GM12878 (cell line): ENCODE measurements around the gene TDP2. TPM values are rescaled to one million over a fixed set of nuclear protein-coding genes. Genes with fewer than 3 reads are reported as not detected.

Source experiments
- ATAC-seq: fragments of 200-7000 bp; cut with Tn5 transposase; 3 replicates; pipeline ENCODE4 v1.9.1; 2020; ENCODE audit warnings: mild to moderate bottlenecking, moderate library complexity
- BruUV-seq: library from RNA; stranded (reverse); fragments of 400-500 nt; replicated peaks from 2 replicates; lab custom pipeline; 2021; lab: Mats Ljungman, UMichigan
- CTCF ChIA-PET: fragments of 300-600 bp; sonication (Branson Sonifier 250); formaldehyde crosslinking; extraction: SDS; loops from one replicate; lab custom pipeline; 2021; ENCODE audit warnings: inconsistent platforms; lab: Yijun Ruan, JAX
- POLR2A ChIA-PET: fragments of 350-600 bp; formaldehyde crosslinking; extraction: SDS; loops from one replicate; lab custom pipeline; 2021; ENCODE audit warnings: inconsistent platforms; lab: Charles Lee
- RAD21 ChIA-PET: fragments of 300-600 bp; sonication (Branson Sonifier 250); formaldehyde crosslinking; loops from one replicate; lab custom pipeline; 2023; ENCODE audit warnings: antibody characterized with exemption; ENCODE audit not compliant: unreplicated experiment; lab: Charles Lee
- SMC1A ChIA-PET: fragments of 300-600 bp; sonication (Branson Sonifier 250); formaldehyde crosslinking; loops from one replicate; lab custom pipeline; 2023; ENCODE audit not compliant: unreplicated experiment, uncharacterized antibody; lab: Charles Lee
- DNase-seq: peaks from one replicate; pipeline ENCODE4 v3.0.0-alpha.2; 2011; ENCODE audit warnings: low read depth, low spot score
- FAIRE-seq: peaks from 3 replicates; lab custom pipeline; 2011; peaks lifted over from hg19 to GRCh38; lab: Jason Lieb, UNC
- H2AFZ ChIP-seq: 2 replicates; pipeline ENCODE4 v1.6.0; 2011; ENCODE audit warnings: low read depth, low read length, control low read depth; ENCODE audit not compliant: control insufficient read depth
- H3K27ac ChIP-seq: 2 replicates; pipeline ENCODE4 v1.5.1; 2011; ENCODE audit warnings: control low read depth; ENCODE audit not compliant: control insufficient read depth, insufficient read depth
- H3K27me3 ChIP-seq, 2 experiments: replicated peaks in 1 of 2; 2 replicates each; pipeline versions ENCODE4 v1.6.0 to v1.6.1; 2011; ENCODE audit warnings: low read length in 1 of 2; ENCODE audit not compliant: control insufficient read depth in 2 of 2, insufficient read depth in 2 of 2
- H3K36me3 ChIP-seq, 2 experiments: 2 replicates each; pipeline ENCODE4 v1.5.1; 2011; ENCODE audit warnings: low read length in 1 of 2; ENCODE audit not compliant: control insufficient read depth in 2 of 2, insufficient read depth in 2 of 2
- H3K4me1 ChIP-seq: 2 replicates; pipeline ENCODE4 v1.6.1; 2011; ENCODE audit warnings: mild to moderate bottlenecking, low read length, moderate library complexity, mixed read lengths; ENCODE audit not compliant: control insufficient read depth, insufficient read depth
- H3K4me2 ChIP-seq: 2 replicates; pipeline ENCODE4 v1.6.0; 2011; ENCODE audit warnings: control low read depth; ENCODE audit not compliant: control insufficient read depth, insufficient read depth
- H3K4me3 ChIP-seq: fragments of 200-600 bp; sonication (generic); 2 replicates; pipeline ENCODE4 v1.5.1; 2016
- H3K79me2 ChIP-seq: 2 replicates; pipeline ENCODE4 v1.6.0; 2011; ENCODE audit warnings: low read length; ENCODE audit not compliant: control insufficient read depth, insufficient read depth
- H3K9ac ChIP-seq: 2 replicates; pipeline ENCODE4 v1.8.0; 2011; ENCODE audit warnings: low read length, control low read depth, mixed read lengths; ENCODE audit not compliant: control insufficient read depth, insufficient read depth
- H3K9me3 ChIP-seq: replicated peaks from 3 replicates; pipeline ENCODE4 v1.5.1; 2011; ENCODE audit warnings: mild to moderate bottlenecking, low read length; ENCODE audit not compliant: control insufficient read depth, insufficient read depth
- H4K20me1 ChIP-seq: 2 replicates; pipeline ENCODE4 v1.6.0; 2011; ENCODE audit not compliant: control insufficient read depth, insufficient read depth
- ESRRA ChIP-seq: IDR thresholded peaks from 2 replicates; pipeline ENCODE4 v1.6.1; 2012; ENCODE audit warnings: mild to moderate bottlenecking, low read length, improper control_type of control experiment
- FOS ChIP-seq: IDR thresholded peaks from 3 replicates; pipeline ENCODE4 v1.6.1; 2011; ENCODE audit warnings: borderline replicate concordance; ENCODE audit not compliant: insufficient read length; ENCODE audit errors: extremely low read depth
- HDAC6 ChIP-seq: fragments of 200-600 bp; sonication (generic); IDR thresholded peaks from one replicate; pipeline ENCODE4 v1.8.0; 2017; ENCODE audit warnings: antibody characterized with exemption; ENCODE audit not compliant: unreplicated experiment
- PRDM15 ChIP-seq: fragments of 450-650 bp; formaldehyde crosslinking; IDR thresholded peaks from 2 replicates; pipeline ENCODE4 v1.4.0; 2020; ENCODE audit warnings: mild to moderate bottlenecking, moderate library complexity
- RUNX3 ChIP-seq: IDR thresholded peaks from 2 replicates; pipeline ENCODE4 v1.6.1; 2012; ENCODE audit warnings: low read length, inconsistent platforms
- USF1 ChIP-seq: IDR thresholded peaks from 2 replicates; pipeline ENCODE4 v1.6.1; 2011; ENCODE audit warnings: borderline replicate concordance, low read depth, mild to moderate bottlenecking, moderate library complexity, mixed read lengths, low read length; ENCODE audit not compliant: insufficient read depth; ENCODE audit errors: extremely low read length
- ZNF687 ChIP-seq: fragments of 450-650 bp; IDR thresholded peaks from 2 replicates; pipeline ENCODE4 v1.6.1; 2017; ENCODE audit warnings: mild to moderate bottlenecking, moderate library complexity
- ZZZ3 ChIP-seq: IDR thresholded peaks from 2 replicates; pipeline ENCODE4 v1.6.1; 2011; ENCODE audit warnings: low read depth; ENCODE audit not compliant: control insufficient read depth, insufficient read length
- WGBS: methylation state at CpG from one replicate; pipeline ENCODE4 v1.1.6; 2016; ENCODE audit warnings: low lambda C conversion rate; ENCODE audit not compliant: insufficient replicate concordance, insufficient coverage; ENCODE audit errors: missing lambda C conversion rate; 5-methylcytosine and 5-hydroxymethylcytosine counted together
- in situ Hi-C: fragments of 300-500 bp; cut with MboI; formaldehyde crosslinking; loops from 9 replicates; pipeline ENCODE4 v1.14.3; 2018; ENCODE audit warnings: mixed read lengths
- intact Hi-C: fragments of 100-400 bp; cut with micrococcal nuclease; formaldehyde crosslinking; loops from one replicate; pipeline ENCODE4 v1.14.2; 2022; ENCODE audit not compliant: unreplicated experiment
- polyA plus RNA-seq, 11 experiments: library from polyadenylated mRNA; depleted of rRNA in 4 of 11; unstranded in 6 of 11; stranded (reverse) in 5 of 11; fragments of >200 nt; fragmentation: Nextera tagmentation in 4 of 11; fragmentation: Illumina TruSeq in 1 of 11; extraction: Ambion mirVana in 4 of 11; extraction: Trizol in 1 of 11; gene quantifications; 1 replicate in 1 of 11; 2 replicates in 10 of 11; pipeline versions ENCODE4 v1.2.1 to v1.2.3, GENCODE V29; 2011 to 2016; ENCODE audit warnings: inconsistent platforms in 2 of 11, missing spikeins in 2 of 11, low read depth in 1 of 11
- total RNA-seq, 4 experiments: library from RNA; depleted of rRNA in 3 of 4; stranded (reverse); fragments of >200 nt in 3 of 4; fragmentation: Illumina TruSeq in 1 of 4; extraction: Trizol in 1 of 4; gene quantifications; 2 replicates each; pipeline versions ENCODE4 v1.2.1 to v1.2.3, GENCODE V29; 2013 to 2021

Gene TDP2
- total and polyA plus RNA-seq, 10 of the 15 experiments (the other 5 are each of a cell fraction or from before 2014, with no cell fraction given) = 24.4 to 53.3 (median 38.8) TPM

- DNase-seq = no peak
- no peaks in the 10 kb centered on the region for H3K36me3 ChIP-seq
- no peak overlapping the region for H3K9ac ChIP-seq
- no peak overlapping the region for H3K4me3 ChIP-seq
- H4K20me1 ChIP-seq = no peaks in the 10 kb centered on the region; the same call in 1 of the 2 replicates
- H3K27me3 ChIP-seq = no peaks in the 10 kb centered on the region; a peak in 1 of 4 replicates
- CTCF ChIA-PET = interaction anchor here (1.1 to 1.9 kb wide), 2 partner anchors 24 to 26 kb away, joined by 3 to 10 read pairs; no protein-coding TSS in a partner anchor
- POLR2A ChIA-PET = no interaction called here
- FAIRE-seq = no peak
- WGBS = 67% methylated on average over 5 of the region's 5 CpGs
- no peak overlapping the region for H3K27ac ChIP-seq
- in situ Hi-C loops (no loop called here), intact Hi-C loops (no loop called here)
- H3K4me2 ChIP-seq = no peak overlapping the region
- ATAC-seq = no peak
- H2AFZ ChIP-seq = no peak overlapping the region
- no peaks in the 10 kb centered on the region for H3K9me3 ChIP-seq
- H3K4me1 ChIP-seq = no peaks in the 10 kb centered on the region
- H3K79me2 ChIP-seq = no peaks in the 10 kb centered on the region
- RAD21 ChIA-PET = no interaction called here
- SMC1A ChIA-PET = no interaction called here
- TF ChIP-seq ZNF687 = no peak
- no peak for TF ChIP-seq ZZZ3
- TF ChIP-seq USF1 = no peak
- TF ChIP-seq FOS = no peak
- no peak for TF ChIP-seq RUNX3
- no peak for TF ChIP-seq ESRRA
- no peak for TF ChIP-seq HDAC6
- no peak for TF ChIP-seq PRDM15 (CRISPR knock-in tag)
- TF ChIP-seq, all 136 proteins: peak for 0
- BruUV-seq = no TSS peak
Observed at GRCh38 chr6:24607310-24608105, 59.2 kb downstream of the TDP2 start.
